ENCODE measurements around the gene SLC24A3. TPM values are rescaled to one million over a fixed set of nuclear protein-coding genes. Genes with fewer than 3 reads are reported as not detected.

Gene SLC24A3
- total and polyA plus RNA-seq, 2 of the 13 experiments (the other 11 are each of a cell fraction or from before 2014, with no cell fraction given): not detected

GRCh38 chr20:19673575-19673974, 461.1 kb downstream of the SLC24A3 start:
- Histone ChIP-seq H3K9me3 (ENCODE audit: low read length) (no peaks in the 10 kb centered on the region), H3K9ac (ENCODE audit: insufficient read depth, low read depth, low read length) (no peak overlapping the region), H3K4me1 (ENCODE audit: insufficient read depth, low read length) (peaks cover 5% of the 10 kb centered on the region), H3K4me2 (ENCODE audit: low read depth, low read length) (no peak overlapping the region), H2AFZ (ENCODE audit: low read length) (no peak overlapping the region), H3K27ac (ENCODE audit: extremely low read length, insufficient read depth, low read length) (no peak overlapping the region), H4K20me1 (ENCODE audit: insufficient read depth, low read length) (no peaks in the 10 kb centered on the region), H3K36me3 (replicated peaks in 1 of 2; ENCODE audit: control insufficient read depth in 1 of 2, insufficient read depth in 2 of 2, low read length in 2 of 2) (no peaks in the 10 kb centered on the region), H3K4me3 (replicated peaks in 1 of 3; ENCODE audit: insufficient read depth in 1 of 3, low read depth in 2 of 3, low read length in 3 of 3) (no peak overlapping the region), H3K79me2 (ENCODE audit: insufficient read depth, low read length) (no peaks in the 10 kb centered on the region), H3K27me3 (ENCODE audit: control insufficient read depth in 1 of 2, insufficient read depth in 2 of 2, low read length in 2 of 2) (peaks cover 3 to 21% of the 10 kb centered on the region in 2 experiments; a peak in 3 of 5 replicates)
- CTCF ChIA-PET (ENCODE audit: low intra/inter-chr PET ratio, low total read pairs): no interaction called here
- no TSS peak for BruUV-seq (replicated peaks)
- DNase-seq (ENCODE audit: low spot score) (no peak), ATAC-seq (no peak), FAIRE-seq (no peak)
- intact Hi-C loops (cut with micrococcal nuclease; ENCODE audit: unreplicated experiment): no loop called here
- POLR2A ChIA-PET: no interaction called here
- in situ Hi-C loops (cut with HindIII; ENCODE audit: extremely low pct_ligation_motif_present, low pct_unique_long_range_greater_than_20kb): no loop called here
- peak; percentile 79; the same call in 1 of the 2 replicates for TF ChIP-seq LCORL (IDR thresholded peaks at IDR 0.05)
- TF ChIP-seq LCORL (CRISPR knock-in tag; IDR thresholded peaks at IDR 0.05): no peak
- TF ChIP-seq GTF2F1 (IDR thresholded peaks at IDR 0.05; ENCODE audit: low read length): no peak

- no TSS peak for BruUV-seq (replicated peaks)
- H3K4me2 ChIP-seq (ENCODE audit: low read depth, low read length): no peak overlapping the region
- in situ Hi-C loops (cut with HindIII; ENCODE audit: extremely low pct_ligation_motif_present, low pct_unique_long_range_greater_than_20kb): no loop called here
Observed at GRCh38 chr20:19676202-19676601, 463.8 kb downstream of the SLC24A3 start.

More at GRCh38 chr20:19676202-19676601, 463.8 kb downstream of the SLC24A3 start:
- intact Hi-C loops (cut with micrococcal nuclease; ENCODE audit: unreplicated experiment): no loop called here
- Histone ChIP-seq H3K4me1 (ENCODE audit: insufficient read depth, low read length) (no peaks in the 10 kb centered on the region), H3K4me3 (replicated peaks in 1 of 3; ENCODE audit: insufficient read depth in 1 of 3, low read depth in 2 of 3, low read length in 3 of 3) (no peak overlapping the region), H2AFZ (ENCODE audit: low read length) (no peak overlapping the region), H3K79me2 (ENCODE audit: insufficient read depth, low read length) (no peaks in the 10 kb centered on the region), H3K9me3 (ENCODE audit: low read length) (0 out of 2 replicates have a peak, but pooled peaks cover 9% of the 10 kb centered on the region), H4K20me1 (ENCODE audit: insufficient read depth, low read length) (no peaks in the 10 kb centered on the region), H3K36me3 (replicated peaks in 1 of 2; ENCODE audit: control insufficient read depth in 1 of 2, insufficient read depth in 2 of 2, low read length in 2 of 2) (no peaks in the 10 kb centered on the region), H3K27ac (ENCODE audit: extremely low read length, insufficient read depth, low read length) (no peak overlapping the region), H3K27me3 (ENCODE audit: control insufficient read depth in 1 of 2, insufficient read depth in 2 of 2, low read length in 2 of 2) (peaks cover 3 to 7% of the 10 kb centered on the region in 2 experiments; a peak in 1 of 5 replicates), H3K9ac (ENCODE audit: insufficient read depth, low read depth, low read length) (no peak overlapping the region)
- TF ChIP-seq MAF1 (CRISPR knock-in tag; IDR thresholded peaks at IDR 0.05; ENCODE audit: borderline replicate concordance) (no peak), ZNF501 (CRISPR knock-in tag; IDR thresholded peaks at IDR 0.05) (no peak), MAFK (conservative IDR thresholded peaks at IDR 0.05 in 1 of 2, IDR thresholded peaks at IDR 0.05 in 1 of 2; ENCODE audit: low read length in 2 of 2) (peak; percentile 38 to 43; a peak in 2 of 4 replicates), RCOR2 (CRISPR knock-in tag; IDR thresholded peaks at IDR 0.05) (no peak), ZNF136 (CRISPR knock-in tag; IDR thresholded peaks at IDR 0.05; ENCODE audit: low read depth) (no peak), ZBTB34 (CRISPR knock-in tag; IDR thresholded peaks at IDR 0.05) (no peak), SATB2 (CRISPR knock-in tag; IDR thresholded peaks at IDR 0.05) (no peak), EHMT2 (IDR thresholded peaks at IDR 0.05; ENCODE audit: borderline replicate concordance, low read depth, low read length) (no peak)
- 9% methylated on average over 4 of the region's 4 CpGs for WGBS (ENCODE audit: low lambda C conversion rate)
- CTCF ChIA-PET (ENCODE audit: low intra/inter-chr PET ratio, low total read pairs): no interaction called here
- FAIRE-seq (no peak), ATAC-seq (no peak), DNase-seq (ENCODE audit: low spot score) (no peak)
- POLR2A ChIA-PET: no interaction called here
